ENCODE data around the gene KDM6B.
A peak's percentile ranks its signal among the peaks of the same experiment; 100 is the strongest.

KDM6B gene

GRCh38 chr17:7833011-7833794 lies 814 bp upstream of the KDM6B start:
- peak overlapping the region; percentile 93 for H3K4me2 ChIP-seq (ENCODE audit: low read length)
- peaks cover 14% of the 10 kb centered on the region for H3K4me1 ChIP-seq (ENCODE audit: low read length)
- TF ChIP-seq EZH2phosphoT487 (IDR thresholded peaks at IDR 0.05; ENCODE audit: low read depth) = no peak
- TF ChIP-seq, protein P1, sequence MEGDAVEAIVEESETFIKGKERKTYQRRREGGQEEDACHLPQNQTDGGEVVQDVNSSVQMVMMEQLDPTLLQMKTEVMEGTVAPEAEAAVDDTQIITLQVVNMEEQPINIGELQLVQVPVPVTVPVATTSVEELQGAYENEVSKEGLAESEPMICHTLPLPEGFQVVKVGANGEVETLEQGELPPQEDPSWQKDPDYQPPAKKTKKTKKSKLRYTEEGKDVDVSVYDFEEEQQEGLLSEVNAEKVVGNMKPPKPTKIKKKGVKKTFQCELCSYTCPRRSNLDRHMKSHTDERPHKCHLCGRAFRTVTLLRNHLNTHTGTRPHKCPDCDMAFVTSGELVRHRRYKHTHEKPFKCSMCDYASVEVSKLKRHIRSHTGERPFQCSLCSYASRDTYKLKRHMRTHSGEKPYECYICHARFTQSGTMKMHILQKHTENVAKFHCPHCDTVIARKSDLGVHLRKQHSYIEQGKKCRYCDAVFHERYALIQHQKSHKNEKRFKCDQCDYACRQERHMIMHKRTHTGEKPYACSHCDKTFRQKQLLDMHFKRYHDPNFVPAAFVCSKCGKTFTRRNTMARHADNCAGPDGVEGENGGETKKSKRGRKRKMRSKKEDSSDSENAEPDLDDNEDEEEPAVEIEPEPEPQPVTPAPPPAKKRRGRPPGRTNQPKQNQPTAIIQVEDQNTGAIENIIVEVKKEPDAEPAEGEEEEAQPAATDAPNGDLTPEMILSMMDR (IDR thresholded peaks at IDR 0.05; ENCODE audit: low read depth, low read length) = no peak
- peak overlapping the region; percentile 97 for H3K4me3 ChIP-seq (ENCODE audit: low read length)
- no peaks in the 10 kb centered on the region for H3K36me3 ChIP-seq (replicated peaks; ENCODE audit: low read depth, low read length)
- no peaks in the 10 kb centered on the region for H4K20me1 ChIP-seq (ENCODE audit: insufficient read depth, low read length)
- H3K9me3 ChIP-seq (ENCODE audit: insufficient read depth, low read length) = no peaks in the 10 kb centered on the region
- no peak overlapping the region for H3K27ac ChIP-seq (ENCODE audit: low read length)
- H3K27me3 ChIP-seq (ENCODE audit: low read depth, low read length) = no peaks in the 10 kb centered on the region
- peak overlapping the region; percentile 17; the same call in 1 of the 2 replicates for H3K9ac ChIP-seq (ENCODE audit: low read length)
- H3K79me2 ChIP-seq (ENCODE audit: low read length) = peaks cover 22% of the 10 kb centered on the region
- H2AFZ ChIP-seq (ENCODE audit: low read depth, low read length) = no peak overlapping the region

GRCh38 chr17:7834542-7834956 lies 532 bp downstream of the KDM6B start:
- H2AFZ ChIP-seq (ENCODE audit: low read depth, low read length) = no peak overlapping the region

GRCh38 chr17:7834957-7835813 lies 1.2 kb downstream of the KDM6B start:
- no peaks in the 10 kb centered on the region for H3K36me3 ChIP-seq (replicated peaks; ENCODE audit: low read depth, low read length)
- H3K27ac ChIP-seq (ENCODE audit: low read length) = peak overlapping the region; percentile 90
- H3K79me2 ChIP-seq (ENCODE audit: low read length) = peaks cover 41% of the 10 kb centered on the region
- H2AFZ ChIP-seq (ENCODE audit: low read depth, low read length) = no peak overlapping the region
- H3K4me3 ChIP-seq (ENCODE audit: low read length) = peak overlapping the region; percentile 97
- H3K4me2 ChIP-seq (ENCODE audit: low read length) = peak overlapping the region; percentile 96
- H3K4me1 ChIP-seq (ENCODE audit: low read length) = peaks cover 33% of the 10 kb centered on the region
- H3K27me3 ChIP-seq (ENCODE audit: low read depth, low read length) = no peaks in the 10 kb centered on the region
- peak overlapping the region; percentile 96 for H3K9ac ChIP-seq (ENCODE audit: low read length)
- peaks cover 18% of the 10 kb centered on the region for H4K20me1 ChIP-seq (ENCODE audit: insufficient read depth, low read length)
- no peak for TF ChIP-seq EZH2phosphoT487 (IDR thresholded peaks at IDR 0.05; ENCODE audit: low read depth)
- TF ChIP-seq, protein P1 (IDR thresholded peaks at IDR 0.05; ENCODE audit: low read depth, low read length) = peak; percentile 72
- H3K9me3 ChIP-seq (ENCODE audit: insufficient read depth, low read length) = no peaks in the 10 kb centered on the region

More at GRCh38 chr17:7834542-7834956, 532 bp downstream of the KDM6B start:
- peaks cover 34% of the 10 kb centered on the region for H3K79me2 ChIP-seq (ENCODE audit: low read length)
- H3K4me1 ChIP-seq (ENCODE audit: low read length) = peaks cover 26% of the 10 kb centered on the region
- peak overlapping the region; percentile 90 for H3K27ac ChIP-seq (ENCODE audit: low read length)
- no peak for TF ChIP-seq EZH2phosphoT487 (IDR thresholded peaks at IDR 0.05; ENCODE audit: low read depth)
- TF ChIP-seq, protein P1 (IDR thresholded peaks at IDR 0.05; ENCODE audit: low read depth, low read length) = no peak
- peak overlapping the region; percentile 93 for H3K4me2 ChIP-seq (ENCODE audit: low read length)
- peak overlapping the region; percentile 75 for H3K9ac ChIP-seq (ENCODE audit: low read length)
- no peaks in the 10 kb centered on the region for H3K36me3 ChIP-seq (replicated peaks; ENCODE audit: low read depth, low read length)
- H3K27me3 ChIP-seq (ENCODE audit: low read depth, low read length) = no peaks in the 10 kb centered on the region
- peaks cover 11% of the 10 kb centered on the region for H4K20me1 ChIP-seq (ENCODE audit: insufficient read depth, low read length)
- H3K9me3 ChIP-seq (ENCODE audit: insufficient read depth, low read length) = no peaks in the 10 kb centered on the region
- H3K4me3 ChIP-seq (ENCODE audit: low read length) = peak overlapping the region; percentile 97
